Astrocyte (in vitro differentiated cells and primary cell): ENCODE data around the gene FAS. TPM values are rescaled to one million over a fixed set of nuclear protein-coding genes. Genes with fewer than 3 reads are reported as not detected.

ENCODE experiments used
- DNase-seq: peaks from one replicate; pipeline ENCODE4 v3.0.0-alpha.2; 2010; ENCODE audit warnings: low read depth
- FAIRE-seq: peaks from 2 replicates; lab custom pipeline; 2011; peaks lifted over from hg19 to GRCh38; lab: Jason Lieb, UNC
- H2AFZ ChIP-seq: 2 replicates; pipeline ENCODE4 v1.6.0; 2012; ENCODE audit warnings: low read depth, low read length, inconsistent platforms
- H3K27ac ChIP-seq: 2 replicates; pipeline ENCODE4 v1.5.1; 2011; ENCODE audit warnings: low read depth, low read length, inconsistent platforms
- H3K27me3 ChIP-seq: 2 replicates; pipeline ENCODE4 v1.6.0; 2011; ENCODE audit warnings: low read length, inconsistent platforms; ENCODE audit not compliant: insufficient read depth
- H3K36me3 ChIP-seq: 2 replicates; pipeline ENCODE4 v1.5.1; 2011; ENCODE audit warnings: low read length, inconsistent platforms; ENCODE audit not compliant: insufficient read depth
- H3K4me1 ChIP-seq: 2 replicates; pipeline ENCODE4 v1.5.1; 2011; ENCODE audit warnings: low read length, inconsistent platforms; ENCODE audit not compliant: insufficient read depth
- H3K4me2 ChIP-seq: 2 replicates; pipeline ENCODE4 v1.6.0; 2012; ENCODE audit warnings: low read length, inconsistent platforms
- H3K4me3 ChIP-seq: 2 replicates; pipeline ENCODE4 v1.5.1; 2011; ENCODE audit warnings: low read depth, mild to moderate bottlenecking, low read length, inconsistent platforms; ENCODE audit not compliant: insufficient read depth
- H3K79me2 ChIP-seq: 2 replicates; pipeline ENCODE4 v1.6.0; 2012; ENCODE audit warnings: mild to moderate bottlenecking, low read length, inconsistent platforms; ENCODE audit not compliant: insufficient read depth
- H3K9ac ChIP-seq: 2 replicates; pipeline ENCODE4 v1.6.0; 2012; ENCODE audit warnings: mild to moderate bottlenecking, low read length, inconsistent platforms
- H3K9me3 ChIP-seq: 2 replicates; pipeline ENCODE4 v1.5.1; 2012; ENCODE audit warnings: low read depth, mild to moderate bottlenecking, low read length, inconsistent platforms; ENCODE audit not compliant: insufficient read depth
- H4K20me1 ChIP-seq: 2 replicates; pipeline ENCODE4 v1.6.0; 2012; ENCODE audit warnings: low read length, inconsistent platforms; ENCODE audit not compliant: insufficient read depth
- H3K27ac Mint-ChIP-seq: one replicate; pipeline ENCODE4 v1.8.0; 2021; ENCODE audit warnings: mild to moderate bottlenecking, mixed read lengths; ENCODE audit not compliant: unreplicated experiment
- H3K27me3 Mint-ChIP-seq: one replicate; pipeline ENCODE4 v1.8.0; 2021; ENCODE audit warnings: low read depth, mixed read lengths; ENCODE audit not compliant: unreplicated experiment
- H3K36me3 Mint-ChIP-seq: one replicate; pipeline ENCODE4 v1.8.0; 2021; ENCODE audit warnings: low read depth, mixed read lengths; ENCODE audit not compliant: unreplicated experiment
- H3K4me1 Mint-ChIP-seq: one replicate; pipeline ENCODE4 v1.8.0; 2021; ENCODE audit warnings: low read depth, mixed read lengths; ENCODE audit not compliant: unreplicated experiment
- H3K4me3 Mint-ChIP-seq: one replicate; pipeline ENCODE4 v1.8.0; 2021; ENCODE audit warnings: mild to moderate bottlenecking, moderate library complexity, mixed read lengths; ENCODE audit not compliant: unreplicated experiment
- H3K9me3 Mint-ChIP-seq: one replicate; pipeline ENCODE4 v1.8.0; 2021; ENCODE audit warnings: mild to moderate bottlenecking, mixed read lengths; ENCODE audit not compliant: unreplicated experiment
- EZH2 ChIP-seq: IDR thresholded peaks from 2 replicates; pipeline ENCODE4 v1.6.1; 2012; ENCODE audit warnings: mild to moderate bottlenecking, low read length, inconsistent platforms; ENCODE audit not compliant: insufficient read depth
- total RNA-seq: library from RNA; stranded (reverse); gene quantifications from 2 replicates; pipeline ENCODE4 v1.2.1, GENCODE V29; 2021
- TF ChIP-seq, protein P1 (sequence below): IDR thresholded peaks from 2 replicates; pipeline ENCODE4 v1.5.1; 2011; ENCODE audit warnings: low read depth, mild to moderate bottlenecking, inconsistent platforms, low read length, moderate library complexity; ENCODE audit not compliant: insufficient read depth

FAS gene
- total RNA-seq, 1 donor from 2014 or later: 32.6 TPM

DNA sequence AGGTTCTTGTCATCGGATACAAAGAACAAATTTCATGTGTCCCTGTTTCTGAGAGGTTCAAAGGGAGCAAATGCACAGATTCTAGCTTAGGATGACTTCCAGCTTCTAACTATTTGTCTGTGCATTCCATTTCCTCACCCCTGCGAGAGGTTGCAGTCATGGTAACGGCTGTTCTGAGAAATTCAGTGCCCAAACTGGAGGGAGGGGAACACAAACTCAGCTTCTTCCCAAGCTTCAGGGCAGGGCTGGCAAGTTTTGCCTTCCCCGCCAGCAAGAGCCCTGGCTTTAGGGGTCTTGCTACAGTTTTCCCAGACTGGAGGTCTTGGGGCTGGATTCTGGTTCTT, 11.1 kb downstream of the FAS start:
- no peak for DNase-seq
- peak; percentile 23 for FAIRE-seq
- Mint-ChIP-seq H3K4me3 (no peak overlapping the region), H3K4me1 (peaks cover 7% of the 10 kb centered on the region), H3K27me3 (no peaks in the 10 kb centered on the region), H3K27ac (no peak overlapping the region), H3K9me3 (no peaks in the 10 kb centered on the region), H3K36me3 (no peaks in the 10 kb centered on the region)
- H3K9ac ChIP-seq: no peak overlapping the region
- no peaks in the 10 kb centered on the region for H3K9me3 ChIP-seq
- no peaks in the 10 kb centered on the region for H3K27me3 ChIP-seq
- peaks cover 8% of the 10 kb centered on the region for H3K4me1 ChIP-seq
- no peak overlapping the region for H3K27ac ChIP-seq
- H3K4me2 ChIP-seq: peak overlapping the region; percentile 30
- H3K4me3 ChIP-seq: no peak overlapping the region
- H2AFZ ChIP-seq: no peak overlapping the region
- H4K20me1 ChIP-seq: peaks cover 24% of the 10 kb centered on the region
- no peak for TF ChIP-seq EZH2
- TF ChIP-seq, protein P1, sequence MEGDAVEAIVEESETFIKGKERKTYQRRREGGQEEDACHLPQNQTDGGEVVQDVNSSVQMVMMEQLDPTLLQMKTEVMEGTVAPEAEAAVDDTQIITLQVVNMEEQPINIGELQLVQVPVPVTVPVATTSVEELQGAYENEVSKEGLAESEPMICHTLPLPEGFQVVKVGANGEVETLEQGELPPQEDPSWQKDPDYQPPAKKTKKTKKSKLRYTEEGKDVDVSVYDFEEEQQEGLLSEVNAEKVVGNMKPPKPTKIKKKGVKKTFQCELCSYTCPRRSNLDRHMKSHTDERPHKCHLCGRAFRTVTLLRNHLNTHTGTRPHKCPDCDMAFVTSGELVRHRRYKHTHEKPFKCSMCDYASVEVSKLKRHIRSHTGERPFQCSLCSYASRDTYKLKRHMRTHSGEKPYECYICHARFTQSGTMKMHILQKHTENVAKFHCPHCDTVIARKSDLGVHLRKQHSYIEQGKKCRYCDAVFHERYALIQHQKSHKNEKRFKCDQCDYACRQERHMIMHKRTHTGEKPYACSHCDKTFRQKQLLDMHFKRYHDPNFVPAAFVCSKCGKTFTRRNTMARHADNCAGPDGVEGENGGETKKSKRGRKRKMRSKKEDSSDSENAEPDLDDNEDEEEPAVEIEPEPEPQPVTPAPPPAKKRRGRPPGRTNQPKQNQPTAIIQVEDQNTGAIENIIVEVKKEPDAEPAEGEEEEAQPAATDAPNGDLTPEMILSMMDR: no peak
- peaks cover 5% of the 10 kb centered on the region for H3K36me3 ChIP-seq
- H3K79me2 ChIP-seq: peaks cover 33% of the 10 kb centered on the region

DNA sequence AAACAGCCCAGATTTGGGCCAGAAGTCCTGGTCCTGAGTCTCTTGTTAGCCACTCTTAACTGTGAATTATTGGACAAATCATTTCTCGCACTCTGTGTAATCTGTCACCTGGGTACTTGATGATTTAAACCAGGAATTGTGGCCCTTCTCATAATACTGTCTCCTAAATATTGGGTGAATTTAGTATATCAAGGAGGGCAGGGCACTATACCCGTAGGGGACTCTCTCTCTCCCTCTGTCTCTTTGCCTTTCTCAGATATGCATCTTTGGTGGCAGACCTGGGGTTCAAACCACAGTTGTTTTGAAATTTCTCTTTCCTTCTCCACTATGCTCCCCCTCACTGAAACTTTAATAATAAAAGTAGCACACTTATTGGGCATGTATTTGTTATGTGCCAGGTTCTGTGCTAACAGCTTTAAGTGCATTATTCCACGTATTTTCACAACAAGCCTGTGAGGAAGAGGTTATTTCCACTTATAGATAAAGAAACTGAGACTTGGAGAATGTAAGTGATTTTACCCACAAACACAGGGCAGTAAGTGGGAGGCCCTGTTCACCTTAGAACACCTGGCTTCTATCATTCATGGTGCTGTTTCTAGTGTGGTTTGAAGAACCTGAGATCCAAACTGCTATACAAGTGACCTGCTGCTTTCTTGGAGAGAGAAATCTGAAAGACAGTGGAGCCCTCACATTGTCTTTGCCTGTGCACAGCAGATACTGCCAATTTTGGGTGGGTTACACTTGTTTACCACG, 11.8 kb downstream of the FAS start:
- no peaks in the 10 kb centered on the region for H3K27me3 Mint-ChIP-seq
- H3K4me3 Mint-ChIP-seq: no peak overlapping the region
- H3K9ac ChIP-seq: no peak overlapping the region
- peaks cover 5% of the 10 kb centered on the region for H3K36me3 ChIP-seq
- FAIRE-seq (no peak), DNase-seq (no peak)
- TF ChIP-seq, protein P1: no peak
- H2AFZ ChIP-seq: no peak overlapping the region
- no peak overlapping the region for H3K4me2 ChIP-seq
- no peaks in the 10 kb centered on the region for H3K27me3 ChIP-seq
- peak overlapping the region; percentile 18 for H3K27ac Mint-ChIP-seq
- H3K27ac ChIP-seq: no peak overlapping the region
- H3K4me1 ChIP-seq: peaks cover 8% of the 10 kb centered on the region
- H3K4me3 ChIP-seq: no peak overlapping the region
- peaks cover 7% of the 10 kb centered on the region for H3K4me1 Mint-ChIP-seq
- no peaks in the 10 kb centered on the region for H3K9me3 ChIP-seq
- H4K20me1 ChIP-seq: peaks cover 28% of the 10 kb centered on the region
- H3K9me3 Mint-ChIP-seq: no peaks in the 10 kb centered on the region
- no peaks in the 10 kb centered on the region for H3K36me3 Mint-ChIP-seq
- peaks cover 26% of the 10 kb centered on the region for H3K79me2 ChIP-seq

DNA sequence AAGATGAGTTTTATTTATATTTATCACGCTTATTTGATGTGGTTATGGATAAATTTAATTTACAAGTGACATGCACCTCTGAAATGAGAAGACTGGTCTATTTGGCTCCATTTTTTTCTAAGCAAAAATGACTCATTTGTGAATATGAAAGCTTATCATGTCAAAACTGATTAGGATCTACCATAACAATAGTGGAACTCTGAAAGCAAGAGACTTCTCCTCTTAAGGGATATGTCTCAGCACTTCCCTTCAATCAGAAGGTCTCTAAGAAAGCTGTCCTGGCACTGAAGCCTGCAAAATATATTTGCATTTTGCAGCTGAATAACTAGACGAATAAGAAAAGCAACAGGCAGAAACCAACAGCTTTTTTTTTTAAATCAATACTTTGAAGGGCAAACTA, 12.7 kb downstream of the FAS start:
- Histone ChIP-seq H3K9ac (no peak overlapping the region), H3K36me3 (peaks cover 5% of the 10 kb centered on the region), H3K4me2 (no peak overlapping the region), H3K27ac (no peak overlapping the region), H3K27me3 (no peaks in the 10 kb centered on the region), H2AFZ (no peak overlapping the region), H4K20me1 (peaks cover 28% of the 10 kb centered on the region), H3K79me2 (peaks cover 19% of the 10 kb centered on the region), H3K4me1 (peaks cover 8% of the 10 kb centered on the region), H3K9me3 (no peaks in the 10 kb centered on the region), H3K4me3 (no peak overlapping the region)
- no peak overlapping the region for H3K27ac Mint-ChIP-seq
- DNase-seq (no peak), FAIRE-seq (peak; percentile 32)
- TF ChIP-seq EZH2: no peak
- H3K27me3 Mint-ChIP-seq: no peaks in the 10 kb centered on the region
- H3K9me3 Mint-ChIP-seq: no peaks in the 10 kb centered on the region
- no peak overlapping the region for H3K4me3 Mint-ChIP-seq
- H3K36me3 Mint-ChIP-seq: peaks cover 2% of the 10 kb centered on the region
- H3K4me1 Mint-ChIP-seq: peaks cover 7% of the 10 kb centered on the region
